RPMI7951 (cell line): Measurements from ENCODE around the gene FOXC2. TPM values are rescaled to one million over a fixed set of nuclear protein-coding genes. Genes with fewer than 3 reads are reported as not detected.
A peak's percentile ranks its signal among the peaks of the same experiment; 100 is the strongest.

Experiments used
- DNase-seq: peaks from one replicate; pipeline ENCODE4 v3.0.0-alpha.2; 2012; ENCODE audit warnings: low read depth
- total RNA-seq: library from RNA; depleted of rRNA; stranded (reverse); fragments of >200 nt; shearing (Covaris generic); gene quantifications from 2 replicates; pipeline ENCODE4 v1.2.3, GENCODE V29; 2014; rRNA removed

FOXC2 gene
- 1.3 and 1.6 TPM in 2 replicates for total RNA-seq

DNA sequence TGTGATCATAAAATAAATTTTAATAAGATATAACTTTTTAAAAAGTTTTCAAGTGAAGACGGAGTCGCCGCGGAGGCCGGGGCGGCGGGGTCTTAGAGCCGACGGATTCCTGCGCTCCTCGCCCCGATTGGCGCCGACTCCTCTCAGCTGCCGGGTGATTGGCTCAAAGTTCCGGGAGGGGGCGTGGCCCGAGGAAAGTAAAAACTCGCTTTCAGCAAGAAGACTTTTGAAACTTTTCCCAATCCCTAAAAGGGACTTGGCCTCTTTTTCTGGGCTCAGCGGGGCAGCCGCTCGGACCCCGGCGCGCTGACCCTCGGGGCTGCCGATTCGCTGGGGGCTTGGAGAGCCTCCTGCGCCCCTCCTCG lies at the start of gene FOXC2:
Gene FOXC2, plus strand, starts transcription at position 229 of the 365 bp plus-strand sequence. CDS start 507 bp downstream, outside the sequence.
- peak; percentile 91 for DNase-seq

GRCh38 chr16:86517033-86517432 lies 49.6 kb upstream of the FOXC2 start:
- DNase-seq: no peak

- peak; percentile 68 for DNase-seq
Observed at GRCh38 chr16:86517652-86518258, 48.9 kb upstream of the FOXC2 start.

DNA sequence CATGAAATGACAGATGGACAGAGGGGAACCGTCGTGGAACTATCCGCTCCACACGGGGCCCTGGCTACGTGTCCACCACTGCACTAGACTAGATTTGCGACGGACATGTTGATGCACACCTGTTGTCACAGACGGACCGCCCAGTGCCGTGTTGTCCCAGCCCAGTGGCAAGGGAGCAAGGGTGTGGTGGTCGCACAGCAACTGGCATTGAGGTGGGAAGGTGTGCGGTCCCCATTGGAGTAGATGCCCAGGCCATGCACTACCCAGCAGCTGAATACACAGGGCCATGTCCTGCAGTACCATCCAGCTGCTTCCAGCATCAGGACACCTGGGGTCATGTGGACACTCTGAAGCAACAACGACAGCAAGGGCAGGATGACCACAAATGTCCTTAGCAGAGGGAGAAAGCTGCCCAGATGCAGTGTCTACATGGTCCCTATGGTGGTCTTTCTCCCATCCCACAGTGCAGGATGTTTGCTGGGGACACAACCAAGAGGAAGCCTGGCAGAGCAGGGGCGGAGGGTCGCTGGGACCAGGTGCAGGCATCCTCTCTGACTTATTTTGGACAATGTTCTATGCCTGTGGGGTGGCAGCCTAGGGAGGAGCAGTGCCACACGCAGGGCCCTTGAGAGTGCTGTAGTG lies 47.5 kb upstream of the FOXC2 start:
- no peak for DNase-seq

DNA sequence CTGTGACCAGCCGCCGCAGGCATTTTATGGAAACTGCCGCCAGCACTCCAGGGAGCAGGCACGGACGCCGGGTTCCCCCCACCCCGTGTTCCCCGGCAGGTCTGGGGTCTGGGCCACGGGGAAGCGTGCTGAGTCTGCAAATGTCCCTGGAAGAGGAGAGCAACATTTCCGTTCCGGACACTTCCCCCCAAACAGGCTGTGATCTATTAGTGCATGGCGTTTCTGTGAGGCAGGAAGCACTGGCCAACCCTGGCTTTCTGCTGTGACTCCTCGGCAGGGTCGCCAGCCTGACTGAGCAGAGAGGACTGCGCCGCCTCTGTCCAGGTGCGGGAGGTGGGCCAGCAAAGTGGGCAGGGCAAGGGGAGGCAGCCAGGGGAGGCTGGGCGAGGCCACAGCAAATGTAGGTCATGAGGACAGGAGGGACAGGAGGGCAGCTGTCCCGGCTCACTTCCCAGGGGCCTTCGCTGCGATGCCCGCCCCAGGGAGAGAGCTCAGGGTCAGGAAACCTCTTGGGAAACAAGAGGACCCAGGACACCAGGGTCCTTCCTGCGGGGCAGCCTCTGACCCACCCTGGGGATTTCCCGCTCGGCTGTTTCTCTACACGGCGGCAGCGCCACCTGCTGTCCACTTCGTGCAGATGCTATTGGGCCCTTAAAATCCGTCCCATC lies 46.8 kb upstream of the FOXC2 start:
- DNase-seq: peak; percentile 55

DNA sequence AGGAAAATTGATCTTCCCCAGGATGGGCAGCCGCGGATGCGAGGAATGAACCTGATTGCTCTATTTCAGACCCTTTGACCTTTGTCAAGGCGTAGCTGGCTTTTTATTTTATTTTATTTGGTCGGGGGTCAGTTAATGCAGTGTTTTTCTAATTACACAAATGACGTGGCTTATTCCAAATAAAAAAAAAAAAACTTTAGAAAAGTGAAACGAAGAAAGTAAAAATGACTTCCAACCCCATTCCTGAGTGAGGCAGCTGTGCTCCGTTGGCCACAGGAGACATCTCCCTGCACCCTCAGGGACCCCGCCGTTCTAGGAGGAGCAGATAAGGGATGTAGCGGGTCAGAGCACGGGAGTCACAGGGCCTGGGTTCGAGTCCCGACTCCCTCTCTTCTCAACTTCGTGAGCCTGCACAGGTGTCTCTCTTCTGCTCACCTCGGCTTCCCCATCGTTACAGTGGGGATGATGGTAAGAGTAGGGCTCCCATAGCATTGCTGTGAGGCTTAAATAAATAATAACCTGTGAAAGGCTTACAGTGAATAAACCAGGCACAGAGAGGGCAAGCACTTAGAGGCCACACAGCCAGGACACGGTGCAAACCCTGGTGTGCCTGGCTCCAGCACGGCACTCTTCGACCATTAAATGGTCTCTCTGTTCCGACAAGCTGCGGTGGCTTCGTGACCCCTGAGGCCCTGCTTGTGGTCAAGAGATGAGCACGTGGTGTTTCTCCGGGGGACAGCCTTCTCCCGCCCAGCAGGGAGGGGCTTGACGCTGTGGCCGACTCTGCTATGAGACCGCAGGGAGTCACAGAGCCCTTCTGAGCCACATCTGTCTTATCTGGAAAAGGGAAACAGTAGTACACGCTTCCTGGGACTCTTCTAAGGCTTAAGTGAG lies 46.1 kb upstream of the FOXC2 start:
- DNase-seq: peak; percentile 71

- no peak for DNase-seq
Observed at GRCh38 chr16:86521236-86522197, 45.1 kb upstream of the FOXC2 start.

GRCh38 chr16:86522634-86523033 lies 44.0 kb upstream of the FOXC2 start:
- no peak for DNase-seq

DNA sequence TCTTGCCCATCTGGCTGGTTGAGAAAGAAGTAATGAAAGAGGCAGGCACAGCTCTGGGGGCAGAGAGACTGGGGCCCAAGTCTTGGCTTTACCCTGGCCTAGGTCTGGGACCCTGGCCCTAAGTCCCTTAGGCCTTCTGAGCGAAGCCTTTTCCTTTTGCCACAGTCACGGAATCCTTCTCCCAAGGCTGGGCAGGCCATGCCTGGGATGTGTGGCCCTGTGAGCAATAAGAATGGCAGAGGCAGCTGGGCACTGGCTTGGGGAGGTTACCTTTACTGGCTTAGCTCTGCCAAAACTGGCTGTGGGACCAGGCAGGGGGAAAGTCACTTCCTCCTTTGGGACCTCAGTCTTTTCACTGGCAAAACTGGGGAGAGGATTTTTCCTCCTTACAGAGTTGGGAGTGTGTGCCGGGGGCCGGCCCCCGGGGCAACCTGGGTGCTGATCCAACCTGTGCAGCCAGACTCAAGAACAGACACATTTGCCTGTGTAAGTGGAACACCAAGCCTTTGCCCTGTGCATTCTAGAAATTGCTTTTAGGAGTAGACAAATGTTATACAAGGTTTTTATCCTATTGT lies 43.4 kb upstream of the FOXC2 start:
- no peak for DNase-seq

DNA sequence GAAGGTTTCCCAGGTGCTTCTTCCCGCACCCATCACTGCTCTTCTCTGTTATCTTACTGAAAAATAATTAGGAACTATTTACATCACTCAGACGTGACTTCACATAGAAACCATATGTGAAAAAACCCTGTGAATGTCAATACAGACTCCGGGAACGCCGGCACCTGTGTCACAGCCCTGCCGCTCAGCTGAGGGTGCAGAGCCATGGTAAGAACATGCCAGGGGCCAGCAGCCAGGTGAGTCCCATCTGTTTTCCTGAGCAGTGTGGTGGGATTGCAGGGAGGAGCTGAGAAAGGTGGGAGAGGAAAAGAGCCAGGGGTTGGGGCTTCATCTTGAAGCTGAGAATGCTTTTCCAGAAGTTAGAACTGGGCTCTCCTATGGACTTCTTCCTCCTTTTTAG lies 42.6 kb upstream of the FOXC2 start:
- DNase-seq: no peak

DNA sequence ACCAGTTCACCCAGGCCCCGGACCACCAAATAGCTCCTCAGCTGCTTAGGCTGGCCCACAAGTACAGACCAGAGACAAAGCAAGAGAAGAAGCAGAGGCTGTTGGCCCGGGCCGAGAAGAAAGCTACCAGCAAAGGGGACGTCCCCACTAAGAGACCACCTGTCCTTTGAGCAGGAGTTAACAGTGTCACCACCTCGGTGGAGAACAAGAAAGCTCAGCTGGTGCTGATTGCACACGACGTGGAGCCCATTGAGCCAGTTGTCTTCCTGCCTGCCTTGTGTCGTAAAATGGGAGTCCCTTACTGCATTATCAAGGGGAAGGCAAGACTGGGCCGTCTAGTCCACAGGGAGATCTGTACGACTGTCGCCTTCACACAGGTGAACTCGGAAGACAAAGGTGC lies 40.9 kb upstream of the FOXC2 start:
- no peak for DNase-seq

DNA sequence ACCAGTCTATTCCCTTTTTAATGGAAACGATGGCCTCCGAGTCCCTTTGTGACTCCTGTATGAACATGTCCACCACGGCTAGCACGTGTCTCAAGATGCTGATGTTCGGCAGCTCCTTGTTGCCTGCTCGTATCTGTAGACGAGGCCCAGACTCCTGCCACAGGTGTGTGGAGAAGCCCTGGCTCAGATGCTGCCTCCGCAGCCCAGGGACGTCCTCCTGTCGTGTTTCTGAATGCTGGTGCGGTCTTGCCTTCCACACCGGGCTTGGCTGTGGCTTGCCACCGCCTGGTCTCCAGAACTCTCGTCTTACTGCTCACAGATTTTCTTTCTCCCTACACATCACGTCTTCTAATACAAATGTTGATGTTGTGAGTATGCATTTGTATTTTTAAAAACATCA lies 39.3 kb upstream of the FOXC2 start:
- DNase-seq: no peak

- no peak for DNase-seq
Observed at GRCh38 chr16:86528061-86528929, 38.3 kb upstream of the FOXC2 start.

GRCh38 chr16:86529160-86529559 lies 37.5 kb upstream of the FOXC2 start:
- DNase-seq: peak; percentile 85

GRCh38 chr16:86530251-86531190 lies 36.1 kb upstream of the FOXC2 start:
- no peak for DNase-seq

DNA sequence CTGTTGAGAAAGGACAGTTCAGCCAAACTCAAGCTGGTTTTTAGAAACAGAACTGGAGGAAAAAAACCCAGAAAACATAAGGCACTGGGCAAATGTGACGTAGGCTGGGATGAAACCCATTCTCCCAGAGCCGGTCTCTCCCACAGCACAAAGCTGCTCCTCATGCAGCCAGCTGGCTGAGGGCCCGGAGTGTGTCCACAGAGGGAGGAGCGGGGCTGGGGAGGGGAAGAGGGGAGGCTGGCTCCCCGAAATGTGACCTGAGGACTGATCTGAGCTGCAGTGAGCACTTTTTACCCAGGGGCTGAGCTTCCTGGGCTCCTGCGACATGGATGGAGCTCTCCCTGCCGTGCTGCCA lies 35.5 kb upstream of the FOXC2 start:
- DNase-seq: no peak

GRCh38 chr16:86531641-86532525 lies 34.7 kb upstream of the FOXC2 start:
- no peak for DNase-seq

DNA sequence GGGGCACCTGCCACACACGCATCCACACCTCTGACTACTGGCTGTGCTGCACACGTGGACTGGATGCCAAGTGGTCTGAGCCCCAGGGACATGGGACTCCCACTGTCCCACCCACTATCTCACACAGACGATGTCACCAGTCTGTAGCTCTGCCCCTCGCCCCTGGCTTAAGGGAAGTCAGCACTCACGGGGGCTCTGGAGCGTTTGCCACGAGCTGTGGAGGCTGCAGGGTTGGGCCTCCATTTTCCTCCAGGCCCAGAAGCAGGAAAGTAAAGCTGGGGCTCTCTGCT lies 34.2 kb upstream of the FOXC2 start:
- DNase-seq: no peak
